Measurements from ENCODE around the gene MRPL20. TPM values are rescaled to one million over a fixed set of nuclear protein-coding genes. Genes with fewer than 3 reads are reported as not detected.

The MRPL20 gene
- total and polyA plus RNA-seq, 9 donors, result 79.9 to 130 (median 95.0) TPM

DNA sequence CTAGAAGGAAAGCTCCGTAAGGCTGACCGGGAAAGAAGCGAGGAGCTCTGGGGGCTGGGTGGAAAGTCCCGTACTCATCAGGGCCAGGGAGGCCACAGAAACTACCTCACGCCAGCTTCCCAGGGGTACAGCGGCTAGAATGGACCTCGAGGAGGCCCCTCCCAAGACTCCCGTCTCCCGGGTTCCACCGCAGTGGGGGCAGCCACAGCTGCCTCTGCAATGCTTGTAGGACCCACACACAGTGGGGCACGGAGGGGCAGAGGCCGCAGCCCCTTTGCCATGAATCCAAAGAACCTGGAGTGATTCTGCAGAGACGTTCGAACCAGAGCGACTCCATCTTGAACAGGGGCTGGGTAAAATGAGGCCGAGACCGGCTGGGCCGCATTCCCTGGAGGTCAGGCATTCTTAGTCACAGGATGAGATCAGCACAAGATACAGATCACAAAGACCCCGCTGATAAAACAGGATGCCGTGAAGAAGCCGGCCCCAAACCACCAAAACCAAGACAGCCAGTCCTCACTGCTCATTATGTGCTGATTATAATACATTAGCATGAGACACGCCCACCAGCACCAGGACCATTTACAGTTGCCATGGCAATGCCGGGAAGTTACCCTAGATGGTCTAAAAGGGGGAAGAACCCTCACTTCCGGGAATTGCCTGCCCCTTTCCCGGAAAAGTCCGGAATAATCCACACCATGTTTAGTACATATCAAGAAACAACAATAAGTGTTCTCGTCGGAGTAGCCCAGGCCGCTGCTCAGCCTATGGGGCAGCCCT, 15.6 kb upstream of the MRPL20 start:
- intact Hi-C loops (cut with DNase I), result no loop called here
- no peak overlapping the region for H3K27ac ChIP-seq
- DNase-seq, result peak in 2 of 5 donors; percentile 22 to 35
- TF ChIP-seq POLR2A (IDR thresholded peaks at IDR 0.05), result no peak
- no peak for TF ChIP-seq CTCF (IDR thresholded peaks at IDR 0.05)
- no peak for TF ChIP-seq EP300 (IDR thresholded peaks at IDR 0.05)
- H3K4me1 ChIP-seq (ENCODE audit: insufficient read depth), result peaks cover 9% of the 10 kb centered on the region
- 59 to 69% (median 59%) methylated on average over 29 of the region's 29 CpGs for WGBS, 3 donors
- H3K27me3 ChIP-seq, result no peaks in the 10 kb centered on the region
- no peak overlapping the region for H3K4me3 ChIP-seq
- H3K36me3 ChIP-seq, result no peaks in the 10 kb centered on the region
- H3K9me3 ChIP-seq, result no peaks in the 10 kb centered on the region

- no peak overlapping the region for H3K4me3 ChIP-seq
- WGBS, 3 donors, result 78 to 81% (median 81%) methylated on average over 7 of the region's 7 CpGs
- peaks cover 9% of the 10 kb centered on the region for H3K4me1 ChIP-seq (ENCODE audit: insufficient read depth)
- H3K36me3 ChIP-seq, result no peaks in the 10 kb centered on the region
- TF ChIP-seq CTCF (IDR thresholded peaks at IDR 0.05) (no peak), EP300 (IDR thresholded peaks at IDR 0.05) (no peak), POLR2A (IDR thresholded peaks at IDR 0.05) (no peak)
- intact Hi-C loops (cut with DNase I), result no loop called here
- H3K27me3 ChIP-seq, result no peaks in the 10 kb centered on the region
- no peak overlapping the region for H3K27ac ChIP-seq
- no peak for DNase-seq
- no peaks in the 10 kb centered on the region for H3K9me3 ChIP-seq
Measured at GRCh38 chr1:1421907-1422464, 14.9 kb upstream of the MRPL20 start.

DNA sequence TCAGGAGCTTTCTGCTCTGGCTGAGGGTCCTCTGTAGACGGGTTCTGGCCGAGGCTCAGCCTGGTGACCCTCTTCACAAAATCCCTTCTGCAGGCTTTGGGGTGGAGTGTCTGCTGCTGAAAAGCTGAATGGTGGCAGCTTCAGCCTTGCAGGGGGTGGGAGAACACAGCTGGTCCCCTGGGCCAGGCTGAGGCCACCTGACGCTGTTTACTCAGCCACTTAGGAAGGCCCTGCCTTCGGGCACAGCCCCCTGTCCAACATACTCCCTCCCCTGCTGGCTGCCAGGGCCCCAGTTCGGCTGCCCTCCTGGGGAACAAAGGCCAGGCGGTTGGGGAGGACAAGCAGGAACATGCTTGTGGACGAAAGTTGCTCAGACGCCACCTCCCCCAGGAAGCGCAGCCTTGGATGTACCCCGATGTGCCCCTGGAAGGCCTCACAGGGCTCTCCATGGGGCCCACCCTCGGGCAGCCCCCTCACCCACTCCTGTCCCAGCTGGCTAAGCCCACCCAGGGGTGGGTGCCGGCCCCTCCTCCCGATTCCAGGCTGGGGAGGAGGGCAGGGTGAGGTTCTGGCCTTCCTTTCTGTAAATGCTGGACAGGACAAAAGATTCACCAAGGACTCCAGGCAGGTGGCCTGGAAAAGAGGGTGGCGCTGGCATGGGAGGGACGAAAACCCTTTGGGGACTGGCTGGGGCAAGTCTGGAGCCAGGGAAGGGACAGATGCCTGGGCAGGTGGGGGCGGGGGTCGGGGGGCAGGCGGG, 14.2 kb upstream of the MRPL20 start, which contains the start of gene ANKRD65:
Gene ANKRD65 (minus strand): TSS at position 130 of the 760 bp plus-strand sequence. CDS start 271 bp downstream, outside the sequence.
- Histone ChIP-seq H3K27ac (peak within 1 kb of the TSS in 1 of 2 donors; percentile 38), H3K36me3 (no peaks in the 10 kb centered on the region), H3K4me1 (ENCODE audit: insufficient read depth) (peaks cover 9% of the 10 kb centered on the region), H3K4me3 (peak within 1 kb of the TSS; percentile 33), H3K9me3 (no peaks in the 10 kb centered on the region), H3K27me3 (no peaks in the 10 kb centered on the region)
- no peak for TF ChIP-seq CTCF (IDR thresholded peaks at IDR 0.05)
- DNase-seq, result peak in 1 of 5 donors; percentile 36
- 77 to 83% (median 78%) methylated on average over 17 to 18 of the region's 18 CpGs for WGBS, 3 donors
- intact Hi-C loops (cut with DNase I), result no loop called here

DNA sequence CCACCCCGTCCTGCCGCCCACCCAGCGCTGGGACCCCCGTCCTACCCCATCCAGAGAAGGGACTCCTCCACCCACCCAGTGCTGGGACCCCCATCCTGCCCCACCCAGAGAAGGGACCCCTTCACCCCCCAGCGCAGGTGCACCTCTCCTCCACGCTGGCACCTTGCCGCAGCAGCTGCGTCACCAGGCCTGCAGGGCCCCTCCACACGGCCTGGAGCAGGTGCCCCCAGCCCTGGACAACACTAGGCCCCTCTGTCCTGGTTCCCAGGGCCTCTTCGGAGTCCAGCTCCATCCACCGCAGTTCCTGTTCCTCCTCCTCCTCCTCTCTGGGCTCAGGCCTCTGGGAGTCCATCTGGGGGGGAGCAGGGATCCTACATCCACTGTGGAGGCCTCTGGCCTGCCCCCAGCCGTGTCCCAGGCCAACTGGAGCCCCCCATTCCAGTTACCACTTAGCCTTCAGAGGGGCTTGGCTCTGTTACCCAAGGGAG, 13.6 kb upstream of the MRPL20 start:
- no peaks in the 10 kb centered on the region for H3K9me3 ChIP-seq
- H3K36me3 ChIP-seq, result no peaks in the 10 kb centered on the region
- 32 to 54% (median 46%) methylated on average over 12 of the region's 12 CpGs for WGBS, 3 donors
- peaks cover 9% of the 10 kb centered on the region for H3K4me1 ChIP-seq (ENCODE audit: insufficient read depth)
- peak overlapping the region; percentile 33 for H3K4me3 ChIP-seq
- peak overlapping the region in 1 of 2 donors; percentile 38 for H3K27ac ChIP-seq
- H3K27me3 ChIP-seq, result no peaks in the 10 kb centered on the region
- TF ChIP-seq EP300 (IDR thresholded peaks at IDR 0.05) (no peak), CTCF (IDR thresholded peaks at IDR 0.05) (no peak), POLR2A (IDR thresholded peaks at IDR 0.05) (no peak)
- DNase-seq, result peak in 2 of 5 donors; percentile 43 to 49
- intact Hi-C loops (cut with DNase I), result no loop called here
